ENCODE results near the gene RNMT. TPM values are rescaled to one million over a fixed set of nuclear protein-coding genes. Genes with fewer than 3 reads are reported as not detected.

The RNMT gene
- total and polyA plus RNA-seq, 8 donors, result 9.0 to 73.5 (median 16.7) TPM

- TF ChIP-seq POLR2AphosphoS5 (IDR thresholded peaks at IDR 0.05), result no peak
- no peak for TF ChIP-seq CTCF (IDR thresholded peaks at IDR 0.05)
- no peak for TF ChIP-seq EP300 (IDR thresholded peaks at IDR 0.05)
- TF ChIP-seq POLR2A (IDR thresholded peaks at IDR 0.05), result no peak
- no peak for DNase-seq
- Histone ChIP-seq H3K36me3 (no peaks in the 10 kb centered on the region), H3K4me3 (no peak overlapping the region), H3K27ac (no peak overlapping the region), H3K27me3 (peaks cover 0 to under 1% (median 0%) of the 10 kb centered on the region in 3 donors), H3K9me3 (peaks cover 0 to 9% (median 5%) of the 10 kb centered on the region in 4 donors), H3K4me1 (no peaks in the 10 kb centered on the region)
- 70 to 78% (median 75%) methylated on average over 7 of the region's 7 CpGs for WGBS, 5 donors
- intact Hi-C loops (cut with DNase I; ENCODE audit: low total_unique reads), result no loop called here
Measured at GRCh38 chr18:13791181-13791580, 64.7 kb downstream of the RNMT start.

- H3K27ac ChIP-seq, result no peak overlapping the region
- intact Hi-C loops (cut with DNase I; ENCODE audit: low total_unique reads), result no loop called here
- no peak for TF ChIP-seq POLR2AphosphoS5 (IDR thresholded peaks at IDR 0.05)
- no peak for TF ChIP-seq CTCF (IDR thresholded peaks at IDR 0.05)
- no peak for TF ChIP-seq EP300 (IDR thresholded peaks at IDR 0.05)
- TF ChIP-seq POLR2A (IDR thresholded peaks at IDR 0.05), result no peak
- H3K4me3 ChIP-seq, result no peak overlapping the region
- no peaks in the 10 kb centered on the region for H3K36me3 ChIP-seq
- no peaks in the 10 kb centered on the region for H3K4me1 ChIP-seq
- H3K9me3 ChIP-seq, result no peaks in the 10 kb centered on the region
- DNase-seq, result no peak
- 26 to 39% (median 34%) methylated on average over 7 of the region's 7 CpGs for WGBS, 5 donors
- peaks cover 0 to 9% (median 0%) of the 10 kb centered on the region in 3 donors for H3K27me3 ChIP-seq
Measured at GRCh38 chr18:13793819-13794218, 67.3 kb downstream of the RNMT start.

GRCh38 chr18:13796515-13796914 lies 70.0 kb downstream of the RNMT start:
- WGBS, 5 donors, result 79 to 82% (median 79%) methylated on average over 14 of the region's 14 CpGs
- Histone ChIP-seq H3K4me3 (no peak overlapping the region), H3K9me3 (no peaks in the 10 kb centered on the region), H3K27ac (no peak overlapping the region), H3K4me1 (peaks cover 0 to 11% (median 5%) of the 10 kb centered on the region in 4 donors), H3K27me3 (peaks cover 0 to 30% (median 6%) of the 10 kb centered on the region in 3 donors), H3K36me3 (no peaks in the 10 kb centered on the region)
- intact Hi-C loops (cut with DNase I; ENCODE audit: low total_unique reads), result no loop called here
- no peak for DNase-seq
- TF ChIP-seq POLR2AphosphoS5 (IDR thresholded peaks at IDR 0.05), result no peak
- TF ChIP-seq EP300 (IDR thresholded peaks at IDR 0.05), result no peak

DNA sequence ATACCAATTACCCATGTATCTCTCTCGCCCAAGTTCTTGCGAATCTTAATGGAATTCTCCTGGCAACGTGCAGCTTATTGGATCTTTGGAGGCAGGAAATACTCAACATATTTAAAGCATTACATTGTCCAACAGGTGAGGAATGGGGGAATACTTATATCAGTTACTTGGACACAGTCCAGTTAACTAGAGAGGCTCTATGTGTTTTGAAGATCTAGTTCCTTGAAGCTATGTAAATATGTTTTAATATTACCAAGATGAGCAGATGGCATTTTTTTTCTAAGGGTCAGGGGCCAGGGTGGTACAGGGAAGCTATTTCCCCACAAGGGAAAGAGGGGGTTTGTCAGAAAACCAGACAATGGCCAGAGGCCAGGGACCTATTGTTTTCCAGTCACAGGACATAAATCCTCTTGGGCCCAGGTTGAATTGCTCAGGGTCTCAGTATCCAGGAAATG lies 70.7 kb downstream of the RNMT start:
- H3K4me3 ChIP-seq, result no peak overlapping the region
- no peaks in the 10 kb centered on the region for H3K36me3 ChIP-seq
- H3K4me1 ChIP-seq, result peaks cover 0 to 11% (median 5%) of the 10 kb centered on the region in 4 donors
- TF ChIP-seq EP300 (IDR thresholded peaks at IDR 0.05), result no peak
- TF ChIP-seq CTCF (IDR thresholded peaks at IDR 0.05), result no peak
- TF ChIP-seq POLR2A (IDR thresholded peaks at IDR 0.05), result no peak
- no peak for TF ChIP-seq POLR2AphosphoS5 (IDR thresholded peaks at IDR 0.05)
- no peak overlapping the region for H3K27ac ChIP-seq
- DNase-seq, result no peak
- 63 to 73% (median 65%) methylated on average over 3 of the region's 3 CpGs for WGBS, 5 donors
- intact Hi-C loops (cut with DNase I; ENCODE audit: low total_unique reads), result no loop called here
- H3K27me3 ChIP-seq, result peaks cover 0 to 32% (median 6%) of the 10 kb centered on the region in 3 donors
- no peaks in the 10 kb centered on the region for H3K9me3 ChIP-seq

DNA sequence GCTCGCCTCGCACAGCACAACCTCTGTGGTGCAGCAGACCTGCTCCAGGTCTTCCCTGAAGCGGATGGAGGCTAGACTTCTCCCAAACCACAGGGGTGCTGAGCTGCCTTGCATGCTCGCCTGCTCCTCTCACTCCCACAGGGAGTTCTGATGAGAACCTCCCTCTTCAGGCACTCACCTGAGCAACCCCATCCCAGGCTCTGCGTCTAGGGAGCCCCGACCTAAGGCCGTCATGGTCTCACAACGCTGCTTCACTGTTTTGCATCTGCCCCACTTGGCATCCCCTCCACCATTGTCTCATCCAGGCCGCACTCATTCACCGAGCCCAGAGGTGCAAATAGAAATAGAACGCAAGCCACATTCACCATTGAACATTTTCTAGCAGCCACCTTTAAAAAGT lies 72.9 kb downstream of the RNMT start:
- H3K4me1 ChIP-seq, result peaks cover 0 to 11% (median 5%) of the 10 kb centered on the region in 4 donors
- no peaks in the 10 kb centered on the region for H3K36me3 ChIP-seq
- H3K9me3 ChIP-seq, result no peaks in the 10 kb centered on the region
- H3K27ac ChIP-seq, result no peak overlapping the region
- intact Hi-C loops (cut with DNase I; ENCODE audit: low total_unique reads), result no loop called here
- H3K27me3 ChIP-seq, result peaks cover 0 to 43% (median 6%) of the 10 kb centered on the region in 3 donors
- TF ChIP-seq POLR2AphosphoS5 (IDR thresholded peaks at IDR 0.05) (no peak), POLR2A (IDR thresholded peaks at IDR 0.05) (no peak), CTCF (IDR thresholded peaks at IDR 0.05) (no peak), EP300 (IDR thresholded peaks at IDR 0.05) (no peak)
- DNase-seq, result no peak
- H3K4me3 ChIP-seq, result no peak overlapping the region
- 88 to 93% (median 92%) methylated on average over 9 to 11 of the region's 11 CpGs for whole genome bisulfite sequencing, 5 donors

All from stomach (tissue), 9 donors.